Measurements from ENCODE around the gene FBP2.

DNA sequence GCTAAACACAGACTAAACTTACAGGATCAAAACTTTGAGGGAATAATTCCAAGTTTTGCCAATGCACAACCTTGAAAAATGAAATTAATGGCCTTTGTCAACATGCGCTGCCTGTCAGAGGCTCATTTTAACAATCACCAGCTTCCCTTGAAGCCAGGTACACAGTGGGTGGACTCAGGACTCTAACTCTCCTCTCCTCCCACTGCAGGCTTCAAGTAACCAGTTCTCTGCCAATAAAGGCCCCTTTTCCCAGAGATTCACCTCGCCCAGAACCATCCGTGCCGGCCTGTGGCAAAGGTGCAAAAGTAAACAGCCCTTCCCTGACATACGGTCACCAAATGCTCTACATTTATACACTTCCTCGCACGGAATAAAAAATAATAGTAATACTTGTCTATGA, 18.4 kb upstream of the FBP2 start:
- TF ChIP-seq ATF2 (CRISPR knock-in tag; IDR thresholded peaks at IDR 0.05; ENCODE audit: borderline replicate concordance, low read depth) (no peak), ZNF671 (CRISPR knock-in tag; IDR thresholded peaks at IDR 0.05) (no peak), CTCF (IDR thresholded peaks at IDR 0.05) (no peak), SP1 (CRISPR knock-in tag; conservative IDR thresholded peaks at IDR 0.05) (no peak), ZNF317 (CRISPR knock-in tag; IDR thresholded peaks at IDR 0.05; ENCODE audit: borderline replicate concordance, low read depth) (no peak), CREB1 (CRISPR knock-in tag; IDR thresholded peaks at IDR 0.05) (no peak), ZNF416 (CRISPR knock-in tag; IDR thresholded peaks at IDR 0.05) (no peak), JUN (CRISPR knock-in tag; IDR thresholded peaks at IDR 0.05) (no peak), CBFB (CRISPR knock-in tag; IDR thresholded peaks at IDR 0.05; ENCODE audit: low read depth) (no peak), CREM (CRISPR knock-in tag; IDR thresholded peaks at IDR 0.05) (no peak), HMGXB4 (CRISPR knock-in tag; IDR thresholded peaks at IDR 0.05) (no peak)
- TF ChIP-seq, protein P1, sequence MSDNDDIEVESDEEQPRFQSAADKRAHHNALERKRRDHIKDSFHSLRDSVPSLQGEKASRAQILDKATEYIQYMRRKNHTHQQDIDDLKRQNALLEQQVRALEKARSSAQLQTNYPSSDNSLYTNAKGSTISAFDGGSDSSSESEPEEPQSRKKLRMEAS (CRISPR knock-in tag; IDR thresholded peaks at IDR 0.05): no peak
- TF ChIP-seq, protein P2, sequence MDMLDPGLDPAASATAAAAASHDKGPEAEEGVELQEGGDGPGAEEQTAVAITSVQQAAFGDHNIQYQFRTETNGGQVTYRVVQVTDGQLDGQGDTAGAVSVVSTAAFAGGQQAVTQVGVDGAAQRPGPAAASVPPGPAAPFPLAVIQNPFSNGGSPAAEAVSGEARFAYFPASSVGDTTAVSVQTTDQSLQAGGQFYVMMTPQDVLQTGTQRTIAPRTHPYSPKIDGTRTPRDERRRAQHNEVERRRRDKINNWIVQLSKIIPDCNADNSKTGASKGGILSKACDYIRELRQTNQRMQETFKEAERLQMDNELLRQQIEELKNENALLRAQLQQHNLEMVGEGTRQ (CRISPR knock-in tag; IDR thresholded peaks at IDR 0.05): no peak

Data from WTC11 (cell line).